ENCODE results near the gene CYB561D1. TPM values are rescaled to one million over a fixed set of nuclear protein-coding genes. Genes with fewer than 3 reads are reported as not detected.

CYB561D1 gene
- total and polyA plus RNA-seq, 2 donors = 4.0 to 9.4 TPM

- no peak overlapping the region for H3K4me3 ChIP-seq (ENCODE audit: low read depth, low read length)
- H3K36me3 ChIP-seq (ENCODE audit: insufficient read depth) = no peaks in the 10 kb centered on the region
- DNase-seq (ENCODE audit: extremely low spot score) = no peak
- 90% methylated on average over 1 of the region's 1 CpG for WGBS
- no peaks in the 10 kb centered on the region for H3K4me1 ChIP-seq (ENCODE audit: insufficient read depth)
- no peak overlapping the region for H3K27ac ChIP-seq (ENCODE audit: low read depth)
These were observed 40.5 kb downstream of the CYB561D1 start for GRCh38 chr1:109534307-109534858.

GRCh38 chr1:109535481-109535880 is 41.6 kb downstream of the CYB561D1 start:
- 70% methylated on average over 4 of the region's 4 CpGs for WGBS
- H3K4me3 ChIP-seq (ENCODE audit: low read depth, low read length) = no peak overlapping the region
- no peaks in the 10 kb centered on the region for H3K4me1 ChIP-seq (ENCODE audit: insufficient read depth)
- H3K27ac ChIP-seq (ENCODE audit: low read depth) = no peak overlapping the region
- H3K36me3 ChIP-seq (ENCODE audit: insufficient read depth) = no peaks in the 10 kb centered on the region
- DNase-seq (ENCODE audit: extremely low spot score) = no peak

DNA sequence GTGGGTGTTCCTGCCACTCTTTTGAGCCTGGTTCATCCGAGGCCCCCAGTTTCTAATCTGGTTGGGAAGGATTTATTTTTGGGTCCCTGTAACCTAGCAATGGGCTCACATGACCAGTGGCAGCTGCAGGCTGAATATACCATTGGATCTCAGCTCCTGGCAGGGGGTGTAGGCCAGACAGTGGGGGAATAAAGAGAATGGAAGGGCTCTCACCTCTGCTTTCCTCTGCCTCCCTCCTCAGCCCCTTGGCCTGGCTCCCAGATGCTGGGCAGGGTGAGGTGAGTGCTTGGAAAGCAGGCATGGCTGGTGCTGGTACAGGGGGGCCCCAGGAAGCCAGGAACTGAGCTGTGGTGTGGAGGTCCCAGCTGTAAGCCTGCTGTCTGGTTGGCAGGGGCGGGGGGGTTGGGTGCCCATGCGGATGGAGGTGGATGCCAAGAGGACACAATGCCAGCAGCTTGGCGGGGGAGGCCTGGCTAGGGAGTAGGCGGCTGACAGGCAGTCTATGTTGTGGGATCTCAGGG is 42.1 kb downstream of the CYB561D1 start:
- no peaks in the 10 kb centered on the region for H3K36me3 ChIP-seq (ENCODE audit: insufficient read depth)
- H3K4me3 ChIP-seq (ENCODE audit: low read depth, low read length) = no peak overlapping the region
- no peak overlapping the region for H3K27ac ChIP-seq (ENCODE audit: low read depth)
- no peak for DNase-seq (ENCODE audit: extremely low spot score)
- 60% methylated on average over 5 of the region's 5 CpGs for WGBS
- no peaks in the 10 kb centered on the region for H3K4me1 ChIP-seq (ENCODE audit: insufficient read depth)

DNA sequence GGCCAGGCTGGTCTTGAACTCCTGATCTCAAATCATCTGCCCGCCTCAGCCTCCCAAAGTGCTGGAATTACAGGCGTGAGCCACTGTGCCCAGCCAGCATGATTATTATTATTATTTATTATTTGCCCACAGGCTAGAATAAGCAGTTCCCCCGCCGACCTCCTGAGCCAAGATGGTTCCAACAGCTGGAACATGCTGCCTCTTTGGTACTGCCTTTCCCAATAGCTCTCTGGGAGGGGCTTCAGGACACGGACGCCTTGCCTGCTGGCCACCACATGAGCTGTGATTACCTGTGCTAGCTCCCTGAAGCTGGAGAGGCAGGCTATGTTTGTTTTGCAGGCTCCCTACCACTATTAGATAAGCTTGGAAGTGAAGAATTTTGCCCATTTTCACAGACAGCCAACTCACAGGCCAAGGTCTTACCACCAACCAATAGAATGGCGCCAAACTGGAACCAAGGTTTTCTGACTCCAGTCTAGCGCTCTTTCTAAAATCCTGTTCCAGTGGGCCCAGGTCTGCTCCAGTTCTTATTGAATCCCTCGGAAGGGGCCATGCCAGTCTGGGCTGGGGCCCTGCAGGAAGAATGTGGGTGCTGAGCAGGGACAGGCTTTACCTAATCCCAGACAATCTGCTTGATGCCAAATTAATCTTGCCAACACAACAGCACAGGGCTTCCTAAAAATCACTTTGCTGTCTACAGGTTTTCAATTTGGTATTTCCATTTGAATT is 43.7 kb downstream of the CYB561D1 start:
- 82% methylated on average over 9 of the region's 9 CpGs for WGBS
- Histone ChIP-seq H3K36me3 (ENCODE audit: insufficient read depth) (no peaks in the 10 kb centered on the region), H3K4me3 (ENCODE audit: low read depth, low read length) (no peak overlapping the region), H3K27ac (ENCODE audit: low read depth) (no peak overlapping the region), H3K4me1 (ENCODE audit: insufficient read depth) (no peaks in the 10 kb centered on the region)
- no peak for DNase-seq (ENCODE audit: extremely low spot score)

GRCh38 chr1:109538827-109539555 is 45.1 kb downstream of the CYB561D1 start:
- H3K4me1 ChIP-seq (ENCODE audit: insufficient read depth) = no peaks in the 10 kb centered on the region

DNA sequence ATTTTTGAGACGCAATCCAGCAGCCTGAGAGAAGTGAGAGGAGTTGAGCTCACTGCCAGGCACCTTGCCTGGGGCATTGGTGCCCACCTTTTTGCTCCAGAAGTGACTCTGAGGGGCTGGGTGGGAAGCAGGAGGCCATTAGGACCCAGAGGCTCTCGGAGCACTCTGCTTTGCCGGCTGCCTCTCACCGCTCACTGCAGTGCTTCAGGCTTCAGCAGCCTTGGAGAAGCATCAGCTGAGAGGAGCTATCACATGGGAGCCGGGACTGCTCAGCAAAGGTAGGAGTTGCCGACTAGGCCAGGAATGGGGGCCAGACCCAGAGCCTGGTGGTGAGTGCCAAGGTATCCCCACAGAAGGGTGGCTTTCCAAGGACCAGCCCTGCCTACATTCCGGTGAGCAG is 45.8 kb downstream of the CYB561D1 start, which contains the start of gene GPR61:
GPR61 (plus strand) TSS at position 197 of the 400 bp plus-strand sequence. CDS start 3,151 bp downstream, outside the sequence.
- no peak within 1 kb of the TSS for H3K4me3 ChIP-seq (ENCODE audit: low read depth, low read length)
- H3K4me1 ChIP-seq (ENCODE audit: insufficient read depth) = no peaks in the 10 kb centered on the region
- H3K36me3 ChIP-seq (ENCODE audit: insufficient read depth) = no peaks in the 10 kb centered on the region
- H3K27ac ChIP-seq (ENCODE audit: low read depth) = no peak within 1 kb of the TSS
- WGBS = 50% methylated on average over 7 of the region's 7 CpGs
- no peak for DNase-seq (ENCODE audit: extremely low spot score)

More at GRCh38 chr1:109538827-109539555, 45.1 kb downstream of the CYB561D1 start:
- WGBS = 89% methylated on average over 9 of the region's 9 CpGs
- H3K36me3 ChIP-seq (ENCODE audit: insufficient read depth) = no peaks in the 10 kb centered on the region
- H3K27ac ChIP-seq (ENCODE audit: low read depth) = no peak overlapping the region
- no peak overlapping the region for H3K4me3 ChIP-seq (ENCODE audit: low read depth, low read length)
- no peak for DNase-seq (ENCODE audit: extremely low spot score)

- 83% methylated on average over 3 of the region's 3 CpGs for WGBS
These were observed 47.2 kb downstream of the CYB561D1 start for GRCh38 chr1:109541102-109541501.

GRCh38 chr1:109542657-109543056 is 48.8 kb downstream of the CYB561D1 start:
- H3K36me3 ChIP-seq (ENCODE audit: insufficient read depth) = no peaks in the 10 kb centered on the region
- H3K27ac ChIP-seq (ENCODE audit: low read depth) = no peak overlapping the region
- no peaks in the 10 kb centered on the region for H3K4me1 ChIP-seq (ENCODE audit: insufficient read depth)
- no peak overlapping the region for H3K4me3 ChIP-seq (ENCODE audit: low read depth, low read length)
- no peak for DNase-seq (ENCODE audit: extremely low spot score)
- 81% methylated on average over 10 of the region's 10 CpGs for WGBS

More at GRCh38 chr1:109541102-109541501, 47.2 kb downstream of the CYB561D1 start:
- Histone ChIP-seq H3K4me1 (ENCODE audit: insufficient read depth) (no peaks in the 10 kb centered on the region), H3K4me3 (ENCODE audit: low read depth, low read length) (no peak overlapping the region), H3K27ac (ENCODE audit: low read depth) (no peak overlapping the region), H3K36me3 (ENCODE audit: insufficient read depth) (no peaks in the 10 kb centered on the region)
- DNase-seq (ENCODE audit: extremely low spot score) = no peak

DNA sequence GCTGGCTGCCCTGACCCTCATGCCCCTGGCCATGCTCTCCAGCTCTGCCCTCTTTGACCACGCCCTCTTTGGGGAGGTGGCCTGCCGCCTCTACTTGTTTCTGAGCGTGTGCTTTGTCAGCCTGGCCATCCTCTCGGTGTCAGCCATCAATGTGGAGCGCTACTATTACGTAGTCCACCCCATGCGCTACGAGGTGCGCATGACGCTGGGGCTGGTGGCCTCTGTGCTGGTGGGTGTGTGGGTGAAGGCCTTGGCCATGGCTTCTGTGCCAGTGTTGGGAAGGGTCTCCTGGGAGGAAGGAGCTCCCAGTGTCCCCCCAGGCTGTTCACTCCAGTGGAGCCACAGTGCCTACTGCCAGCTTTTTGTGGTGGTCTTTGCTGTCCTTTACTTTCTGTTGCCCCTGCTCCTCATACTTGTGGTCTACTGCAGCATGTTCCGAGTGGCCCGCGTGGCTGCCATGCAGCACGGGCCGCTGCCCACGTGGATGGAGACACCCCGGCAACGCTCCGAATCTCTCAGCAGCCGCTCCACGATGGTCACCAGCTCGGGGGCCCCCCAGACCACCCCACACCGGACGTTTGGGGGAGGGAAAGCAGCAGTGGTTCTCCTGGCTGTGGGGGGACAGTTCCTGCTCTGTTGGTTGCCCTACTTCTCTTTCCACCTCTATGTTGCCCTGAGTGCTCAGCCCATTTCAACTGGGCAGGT is 49.5 kb downstream of the CYB561D1 start:
- Histone ChIP-seq H3K27ac (ENCODE audit: low read depth) (no peak overlapping the region), H3K4me1 (ENCODE audit: insufficient read depth) (no peaks in the 10 kb centered on the region), H3K36me3 (ENCODE audit: insufficient read depth) (no peaks in the 10 kb centered on the region), H3K4me3 (ENCODE audit: low read depth, low read length) (no peak overlapping the region)
- no peak for DNase-seq (ENCODE audit: extremely low spot score)
- 86% methylated on average over 24 of the region's 24 CpGs for WGBS

DNA sequence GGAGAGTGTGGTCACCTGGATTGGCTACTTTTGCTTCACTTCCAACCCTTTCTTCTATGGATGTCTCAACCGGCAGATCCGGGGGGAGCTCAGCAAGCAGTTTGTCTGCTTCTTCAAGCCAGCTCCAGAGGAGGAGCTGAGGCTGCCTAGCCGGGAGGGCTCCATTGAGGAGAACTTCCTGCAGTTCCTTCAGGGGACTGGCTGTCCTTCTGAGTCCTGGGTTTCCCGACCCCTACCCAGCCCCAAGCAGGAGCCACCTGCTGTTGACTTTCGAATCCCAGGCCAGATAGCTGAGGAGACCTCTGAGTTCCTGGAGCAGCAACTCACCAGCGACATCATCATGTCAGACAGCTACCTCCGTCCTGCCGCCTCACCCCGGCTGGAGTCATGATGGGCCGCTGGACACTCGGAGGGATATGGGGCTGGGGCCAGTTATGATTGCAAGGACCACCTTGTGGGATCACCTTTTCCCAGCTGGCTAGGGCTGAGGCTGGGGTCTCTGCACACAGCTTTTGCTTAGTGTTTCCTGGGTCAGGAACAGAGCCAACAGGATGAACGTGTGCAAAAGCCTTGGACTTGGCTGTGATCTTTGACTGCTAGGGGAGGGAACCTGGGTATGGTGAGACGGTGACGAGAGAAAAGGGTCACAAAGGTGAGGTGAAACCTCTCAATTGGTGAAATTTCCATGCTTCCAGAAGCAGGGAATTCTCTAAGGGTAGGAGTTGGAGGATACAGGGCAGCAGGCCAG is 50.3 kb downstream of the CYB561D1 start:
- 73% methylated on average over 14 of the region's 14 CpGs for WGBS
- no peak for DNase-seq (ENCODE audit: extremely low spot score)
- peaks cover 1% of the 10 kb centered on the region for H3K4me1 ChIP-seq (ENCODE audit: insufficient read depth)
- H3K4me3 ChIP-seq (ENCODE audit: low read depth, low read length) = no peak overlapping the region
- no peak overlapping the region for H3K27ac ChIP-seq (ENCODE audit: low read depth)
- no peaks in the 10 kb centered on the region for H3K36me3 ChIP-seq (ENCODE audit: insufficient read depth)

DNA sequence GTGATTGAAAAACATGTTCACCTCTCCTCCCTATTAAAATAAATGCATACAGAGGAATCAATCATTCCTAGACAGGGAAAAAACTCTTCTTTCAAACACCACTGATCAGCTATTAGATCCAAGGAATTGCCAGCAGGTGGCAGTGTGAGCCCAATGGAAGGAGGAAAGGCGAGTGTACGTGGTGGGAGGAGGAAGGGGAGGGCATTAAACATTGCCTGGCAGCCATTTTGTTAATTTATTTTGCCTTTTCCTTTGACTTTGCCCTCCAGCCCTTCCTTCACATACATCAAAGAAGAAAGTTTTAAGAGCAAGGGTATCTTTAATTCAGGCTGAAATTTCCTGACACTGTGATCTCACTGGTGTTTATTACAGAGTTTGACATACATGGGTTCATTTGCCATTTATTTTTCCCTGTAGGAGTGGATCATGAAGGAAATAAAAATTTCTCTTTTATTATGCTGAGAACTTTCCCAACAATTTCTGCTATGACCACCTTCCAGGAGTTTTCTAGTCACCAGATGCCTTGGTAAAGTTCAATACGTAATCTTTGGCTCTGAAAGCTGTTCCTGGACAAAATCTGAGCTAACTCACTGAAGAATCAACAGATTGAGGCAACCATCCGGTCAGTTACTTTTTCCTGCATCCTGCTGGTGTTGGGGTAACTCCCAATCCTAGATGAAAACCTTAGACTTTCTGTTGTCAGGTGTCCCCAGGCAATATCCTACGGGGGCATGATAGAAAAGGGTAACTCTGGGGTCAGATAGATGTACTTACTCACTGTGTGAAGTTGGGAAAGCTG is 52.6 kb downstream of the CYB561D1 start:
- no peaks in the 10 kb centered on the region for H3K36me3 ChIP-seq (ENCODE audit: insufficient read depth)
- H3K4me1 ChIP-seq (ENCODE audit: insufficient read depth) = peaks cover 1% of the 10 kb centered on the region
- peak overlapping the region; percentile 61 for H3K27ac ChIP-seq (ENCODE audit: low read depth)
- H3K4me3 ChIP-seq (ENCODE audit: low read depth, low read length) = peak overlapping the region; percentile 6
- DNase-seq (ENCODE audit: extremely low spot score) = peak; percentile 87
- 37% methylated on average over 5 of the region's 5 CpGs for WGBS
